GM18511 (cell line): Measurements from ENCODE around the gene FGFR3.

Experiments
- ATAC-seq: cut with Tn5 transposase; IDR thresholded peaks from one replicate; pipeline ENCODE4 v1.9.1; 2021; ENCODE audit warnings: mild to moderate bottlenecking, moderate library complexity; ENCODE audit not compliant: unreplicated experiment

Gene FGFR3

DNA sequence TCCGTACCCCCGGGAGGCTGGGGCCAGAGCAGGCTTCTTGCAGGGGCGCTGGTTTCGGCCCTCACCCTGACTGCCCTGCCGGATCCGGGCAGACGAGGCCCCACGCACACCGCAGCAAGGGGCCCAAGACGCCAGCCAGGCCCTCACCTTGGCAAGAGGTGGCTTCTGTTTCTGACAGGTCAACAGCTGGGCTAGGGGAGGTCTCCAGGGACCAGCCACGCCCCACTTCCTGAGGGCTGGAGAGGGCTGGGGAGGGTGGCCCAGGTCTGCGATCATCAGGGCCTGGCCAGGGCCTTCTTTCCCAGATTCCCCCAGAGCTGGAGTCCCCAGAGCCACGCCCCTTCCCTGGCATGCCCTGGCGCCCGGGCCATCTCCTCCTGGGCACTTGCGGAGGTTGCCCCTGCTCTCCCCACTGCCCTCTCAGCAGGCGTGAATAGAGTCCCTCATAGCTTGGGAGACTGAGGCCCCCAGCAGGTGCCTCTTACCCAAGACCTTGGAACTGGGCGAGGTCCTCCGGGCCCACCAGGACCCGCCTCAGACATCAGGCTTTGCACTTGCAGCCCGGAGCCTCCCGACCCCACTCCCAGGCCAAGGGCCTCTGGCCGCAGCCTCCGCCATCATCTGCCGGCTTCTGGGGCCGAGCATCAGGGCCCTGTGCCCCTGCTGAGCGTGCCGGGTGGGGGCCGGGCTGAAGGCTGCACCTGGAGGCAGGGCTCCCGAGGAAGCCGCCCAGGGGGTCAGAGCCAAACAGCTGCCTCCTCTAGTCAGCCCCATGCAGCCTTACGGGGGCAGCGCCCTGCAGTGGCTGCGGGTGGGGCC is 6.3 kb upstream of the FGFR3 start:
- no peak for ATAC-seq

DNA sequence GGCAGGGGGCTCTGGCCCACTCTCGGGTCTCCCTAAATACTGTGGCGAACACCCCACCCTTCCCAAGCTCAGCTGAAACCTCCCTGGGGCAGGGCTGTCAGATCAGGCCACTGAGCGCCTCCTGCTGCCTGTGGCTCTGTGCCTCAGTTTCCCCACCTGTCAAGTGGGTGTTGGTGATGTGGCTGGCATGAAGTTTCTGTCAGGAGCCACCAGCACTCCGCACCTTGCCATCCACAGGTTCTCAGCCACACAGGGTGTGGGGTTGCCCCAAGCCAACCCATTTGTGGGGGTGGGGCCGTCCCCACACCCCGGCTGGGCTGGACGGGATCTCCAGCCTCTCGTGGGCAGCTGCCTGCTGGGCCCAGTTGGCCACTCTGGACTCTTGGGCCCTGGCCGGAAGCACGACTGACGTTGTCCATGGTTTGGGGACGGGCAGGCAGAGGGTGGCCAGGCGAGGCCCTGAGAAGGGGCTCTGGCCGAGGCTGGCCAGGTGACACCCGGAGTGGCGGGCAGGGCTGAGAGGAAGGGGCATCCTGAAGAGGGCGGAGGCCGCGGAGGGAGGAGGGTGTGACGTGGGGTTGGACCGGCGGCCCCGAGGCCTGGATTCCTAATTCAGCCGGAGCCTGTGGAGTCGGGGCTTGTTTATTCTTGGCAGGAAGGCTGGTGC is 5.5 kb upstream of the FGFR3 start:
- ATAC-seq, result no peak

DNA sequence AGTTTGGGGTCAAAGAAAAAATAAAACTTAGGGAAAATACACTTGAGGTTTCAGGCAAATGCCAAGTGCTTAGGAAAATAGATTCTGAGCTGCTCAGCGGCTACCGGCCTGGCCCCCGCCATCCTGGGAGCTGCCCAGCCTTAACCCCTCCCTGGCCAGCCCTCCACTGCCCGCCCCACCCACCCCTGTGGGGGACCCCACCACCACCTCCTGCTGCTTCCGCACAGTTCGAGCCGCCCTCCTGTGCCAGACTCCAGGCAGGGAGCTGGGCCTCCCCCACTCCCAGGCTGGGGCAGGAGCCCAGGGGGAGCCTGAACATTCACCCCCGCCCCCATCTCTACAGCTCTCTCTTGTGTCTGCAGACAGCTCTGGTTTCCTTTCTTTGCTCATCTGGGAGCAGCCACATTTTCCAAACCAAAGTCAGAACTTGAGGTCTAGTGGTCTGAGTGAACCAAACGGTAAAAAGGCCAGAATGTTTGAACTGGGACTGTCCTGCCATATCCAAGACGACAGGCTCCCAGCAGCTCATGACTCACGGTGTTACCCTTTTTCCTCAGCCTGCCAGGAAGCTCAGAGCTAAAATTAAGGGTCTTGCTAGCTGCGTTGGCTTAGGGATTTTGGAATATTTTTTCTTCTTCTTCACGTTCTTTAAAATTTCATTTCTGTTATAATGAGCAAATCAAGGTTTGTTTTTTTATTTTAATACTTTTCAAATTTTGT is 4.7 kb upstream of the FGFR3 start:
- ATAC-seq, result no peak

DNA sequence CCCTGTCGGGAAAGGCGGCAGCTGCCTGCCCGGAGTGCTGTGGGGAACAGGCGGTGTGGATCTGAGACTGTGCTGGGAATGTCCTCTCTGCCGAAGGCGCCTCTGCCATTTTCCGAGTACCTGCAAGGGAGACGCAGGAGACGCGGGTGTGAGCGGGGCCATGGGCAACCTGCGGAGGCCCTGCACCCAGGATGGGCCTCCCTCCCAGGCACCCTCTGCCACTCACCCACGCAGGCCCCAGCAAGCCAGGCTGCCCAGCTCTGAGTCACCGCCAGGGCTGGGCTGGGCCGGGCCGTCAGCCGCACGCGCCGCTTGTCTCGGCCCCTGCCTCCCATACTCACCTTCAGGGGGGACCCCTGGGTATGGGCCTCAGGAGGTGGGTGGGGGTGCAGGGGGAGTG is 3.5 kb upstream of the FGFR3 start:
- ATAC-seq, result no peak

DNA sequence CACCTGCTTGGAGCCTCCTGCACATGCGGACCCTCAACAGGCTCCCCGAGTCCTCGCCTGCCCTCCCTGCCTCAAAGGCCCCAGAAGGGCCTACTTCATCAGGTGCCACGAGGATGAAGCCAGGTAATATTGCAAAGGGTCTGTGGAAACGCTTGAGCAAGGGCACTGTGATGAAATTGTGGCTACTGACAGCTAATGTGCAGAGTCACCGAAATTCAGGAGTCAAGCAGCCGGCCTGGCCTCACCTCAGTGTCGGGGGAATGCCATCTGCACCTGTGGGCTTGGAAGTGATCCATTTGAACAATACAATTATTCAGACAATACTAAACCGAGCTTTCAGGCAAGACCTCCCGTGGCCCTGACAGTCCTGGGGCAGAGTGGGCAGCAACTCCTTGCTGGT is 3.1 kb upstream of the FGFR3 start:
- ATAC-seq, result no peak

DNA sequence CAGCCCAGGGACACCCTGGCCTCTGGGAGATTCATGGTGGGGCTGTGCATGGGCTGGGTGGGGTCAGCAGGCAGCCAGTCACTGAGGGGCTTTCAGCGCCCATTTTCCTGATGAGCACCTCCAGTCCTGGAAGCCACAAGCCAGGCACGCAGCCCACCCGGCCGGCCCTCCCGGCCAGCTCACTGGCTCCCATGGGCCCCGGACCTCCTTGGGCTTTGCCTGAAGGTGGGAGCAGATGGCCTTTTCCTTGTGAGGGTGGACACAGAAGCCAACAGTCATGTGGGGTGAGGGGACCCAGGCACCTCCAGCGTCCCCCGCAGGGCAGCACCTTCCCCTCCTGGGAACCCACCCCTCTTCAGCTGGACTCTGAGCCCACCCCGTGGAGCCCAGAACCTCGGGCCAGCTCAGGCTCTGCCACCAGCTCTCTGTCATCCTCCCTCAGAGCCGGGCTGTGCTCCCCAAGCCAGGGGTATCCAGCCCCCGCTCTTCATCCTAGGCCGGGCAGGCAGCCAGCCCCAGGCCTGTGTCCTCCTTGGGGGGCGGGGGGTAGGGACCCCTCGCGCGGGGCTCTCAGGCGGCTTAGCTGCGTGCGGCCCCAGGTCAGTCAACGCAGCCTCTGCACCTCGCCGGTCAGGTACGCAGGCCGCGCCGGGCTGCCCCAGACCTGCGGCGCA is 798 bp upstream of the FGFR3 start:
- no peak for ATAC-seq

DNA sequence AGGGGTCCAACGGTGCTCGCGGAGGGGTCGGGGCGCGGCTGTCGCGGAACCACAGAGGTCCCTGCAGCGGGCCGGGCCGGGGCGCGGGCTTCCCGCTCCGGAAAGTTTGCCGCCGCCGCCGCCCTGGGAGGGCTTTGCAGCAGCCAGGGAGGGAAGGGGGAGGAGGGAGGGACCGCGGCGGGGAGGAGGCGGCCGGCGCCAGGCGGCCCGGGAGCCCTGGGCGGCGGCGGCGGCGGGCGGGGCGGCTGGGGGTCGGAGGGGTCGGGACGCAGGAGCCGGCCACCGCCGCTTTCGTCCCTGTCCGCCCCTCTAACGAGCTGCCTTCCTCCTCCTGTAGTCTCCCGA is 375 bp downstream of the FGFR3 start:
- peak; percentile 34 for ATAC-seq

DNA sequence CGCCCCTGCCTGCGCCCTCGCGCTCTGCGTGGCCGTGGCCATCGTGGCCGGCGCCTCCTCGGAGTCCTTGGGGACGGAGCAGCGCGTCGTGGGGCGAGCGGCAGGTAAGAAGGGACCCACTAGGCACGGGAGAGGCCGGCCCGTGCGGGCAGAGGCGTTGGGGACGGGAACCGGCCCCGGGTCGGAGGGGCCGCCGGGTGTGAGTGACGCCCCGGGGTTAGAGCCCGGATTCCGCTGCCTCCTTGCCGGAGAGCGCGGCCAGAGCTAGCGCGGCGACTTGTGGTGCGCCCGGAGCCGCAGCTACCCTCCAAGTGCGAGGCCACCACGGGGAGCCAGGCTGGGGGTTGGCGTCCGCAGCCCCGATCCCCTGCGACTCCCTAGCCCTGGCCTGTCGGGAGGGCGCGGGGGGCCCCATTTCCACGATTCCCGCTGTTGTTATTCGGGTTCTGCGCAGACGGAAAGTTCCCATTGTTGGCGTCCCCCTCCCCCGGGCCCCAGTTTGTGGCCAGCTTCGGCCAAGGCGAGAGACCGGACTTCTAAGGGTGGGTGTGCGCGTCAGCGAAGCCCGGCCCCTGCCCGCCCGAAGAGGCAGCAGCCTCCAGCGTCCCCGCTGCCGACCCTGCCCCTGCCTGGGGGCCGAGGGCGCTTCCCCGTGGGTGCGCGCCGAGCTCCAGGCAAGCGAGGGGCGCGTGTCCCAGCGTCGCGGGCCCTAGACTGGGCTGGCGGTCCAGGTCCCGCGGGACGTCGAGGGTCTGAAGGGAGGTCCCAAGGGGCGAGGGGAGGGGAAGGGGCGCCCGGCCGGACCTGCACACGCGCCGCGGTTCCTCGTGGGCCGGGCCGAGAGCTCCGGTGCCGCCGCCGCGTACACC is 1.1 kb downstream of the FGFR3 start:
- peak; percentile 11 for ATAC-seq

DNA sequence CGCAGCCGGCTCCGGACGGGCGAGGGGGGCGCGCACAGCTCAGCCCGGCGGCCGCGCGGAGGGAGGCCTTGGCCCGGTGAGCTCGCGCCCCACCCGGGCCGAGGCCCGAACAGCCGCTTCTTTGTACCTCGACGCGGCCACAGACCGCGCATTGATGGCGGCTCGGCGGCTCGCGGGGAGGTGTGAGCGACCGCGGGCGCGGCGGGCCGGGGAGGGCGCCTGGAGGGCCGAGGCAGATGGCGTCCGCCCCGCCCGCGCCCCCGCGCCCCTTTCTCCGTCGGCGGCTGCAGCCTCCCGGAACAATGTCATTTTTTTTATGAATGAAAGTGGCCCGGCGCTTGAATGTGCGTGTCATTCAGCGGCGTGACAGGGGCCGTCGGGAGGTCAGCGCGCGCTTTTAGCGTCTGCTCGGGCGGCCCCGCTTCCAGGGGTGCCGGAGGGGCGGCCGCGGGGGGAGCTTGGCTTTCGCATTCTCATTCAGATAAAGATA is 1.8 kb downstream of the FGFR3 start:
- no peak for ATAC-seq

DNA sequence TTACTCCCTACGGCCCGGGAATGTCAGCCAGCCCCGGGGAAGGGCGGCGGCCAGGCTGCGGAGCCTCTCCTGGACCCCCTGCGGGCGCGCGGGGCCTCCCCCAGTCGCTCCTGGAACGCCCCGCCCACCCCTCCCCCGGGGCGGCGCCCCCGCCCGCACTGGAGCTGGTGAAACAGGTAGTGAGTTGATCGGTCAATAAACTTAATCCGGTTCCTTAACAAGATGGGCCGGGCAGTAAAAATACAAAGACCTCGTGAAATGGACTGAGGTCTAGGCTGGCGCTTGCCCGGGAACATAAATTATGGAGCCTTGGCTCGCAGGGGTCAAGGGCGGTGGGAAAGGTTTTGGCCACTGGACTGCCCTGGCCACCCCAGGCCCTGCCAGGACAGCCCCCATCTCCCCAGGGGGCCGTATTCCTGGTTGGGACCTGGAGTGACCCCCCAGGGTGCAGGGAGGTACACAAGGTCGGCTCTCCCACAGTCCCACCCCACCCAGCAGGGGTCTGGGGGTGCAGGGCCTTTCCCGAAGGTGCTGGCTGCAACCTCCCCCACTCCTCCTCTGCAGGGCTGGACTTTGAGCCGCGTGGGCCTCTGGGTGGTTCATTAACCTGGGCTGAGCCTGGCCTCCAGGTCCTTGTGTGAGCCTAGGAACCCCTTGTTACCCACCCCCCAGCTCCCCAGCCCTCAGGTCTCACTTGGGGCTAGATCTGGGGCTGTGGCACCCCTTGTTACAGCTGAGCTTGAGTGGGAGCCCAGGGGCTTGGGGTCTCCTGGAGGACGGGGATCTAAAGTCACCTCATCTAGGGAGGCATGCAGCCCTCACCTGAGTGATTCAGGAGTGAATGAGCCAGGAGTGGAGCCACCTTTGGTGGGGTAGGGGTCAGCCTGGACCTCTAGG is 2.5 kb downstream of the FGFR3 start:
- ATAC-seq, result no peak

DNA sequence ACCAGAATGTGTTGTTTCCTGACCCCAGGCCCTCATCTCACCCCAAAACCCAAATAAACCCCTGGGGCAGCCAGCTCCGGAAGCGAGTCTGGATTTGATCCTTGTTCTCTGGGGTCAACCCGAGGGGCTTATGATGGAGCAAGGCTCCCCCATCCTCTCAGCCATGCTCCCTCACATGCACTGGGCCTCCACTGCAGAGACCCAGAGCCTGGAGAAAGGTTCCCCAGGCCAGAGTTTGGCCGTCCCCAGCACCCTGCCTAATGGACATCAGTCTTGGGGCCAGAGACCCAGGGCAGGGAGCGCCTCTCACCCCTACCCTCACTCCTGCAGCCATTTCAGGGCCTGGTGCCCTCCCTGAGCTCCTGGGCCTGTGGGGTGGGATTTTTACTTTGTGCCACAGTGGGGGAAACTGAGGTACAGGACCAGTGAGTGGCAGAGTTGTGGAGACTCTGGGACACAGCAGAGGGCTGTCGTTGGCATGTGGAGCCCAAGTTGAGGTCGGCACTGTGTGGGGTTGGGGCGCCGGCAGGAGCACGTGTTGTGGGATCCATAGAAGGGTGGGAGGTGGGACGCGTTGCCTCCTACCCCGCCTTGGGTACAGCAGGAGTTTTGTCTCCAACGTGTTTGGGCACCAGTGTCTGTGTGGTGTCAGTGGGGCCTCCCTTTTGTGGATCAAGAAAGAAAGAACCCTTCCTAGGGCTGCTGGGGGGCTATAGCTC is 3.6 kb downstream of the FGFR3 start:
- ATAC-seq, result no peak

DNA sequence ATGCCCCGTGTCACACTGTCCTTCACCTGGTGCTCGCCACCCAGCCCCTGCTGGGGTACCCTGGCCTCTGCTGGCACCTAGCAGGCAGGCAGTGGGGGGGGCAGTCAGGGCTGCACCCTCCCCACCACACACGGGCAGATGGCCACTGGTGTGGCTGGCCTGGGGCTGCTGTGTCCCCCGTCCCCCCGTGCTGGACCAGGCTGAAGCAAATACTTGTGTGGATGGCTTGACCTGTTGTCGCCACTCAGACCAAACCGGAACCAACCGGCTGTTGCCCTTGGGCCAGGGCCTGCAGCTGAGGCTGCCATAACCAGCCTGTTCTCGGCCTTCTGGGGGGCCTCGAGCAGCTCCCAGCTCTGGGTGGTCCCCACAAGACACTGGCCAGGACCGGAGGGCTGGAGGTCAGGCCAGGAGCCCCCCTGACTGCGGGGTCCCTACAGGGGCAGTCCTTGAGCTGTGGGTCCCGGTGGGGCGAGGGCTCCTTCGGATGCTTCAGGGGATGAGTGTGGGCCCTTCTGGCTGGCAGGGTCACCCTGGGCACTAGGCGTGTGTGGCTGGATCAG is 4.3 kb downstream of the FGFR3 start:
- ATAC-seq, result no peak

DNA sequence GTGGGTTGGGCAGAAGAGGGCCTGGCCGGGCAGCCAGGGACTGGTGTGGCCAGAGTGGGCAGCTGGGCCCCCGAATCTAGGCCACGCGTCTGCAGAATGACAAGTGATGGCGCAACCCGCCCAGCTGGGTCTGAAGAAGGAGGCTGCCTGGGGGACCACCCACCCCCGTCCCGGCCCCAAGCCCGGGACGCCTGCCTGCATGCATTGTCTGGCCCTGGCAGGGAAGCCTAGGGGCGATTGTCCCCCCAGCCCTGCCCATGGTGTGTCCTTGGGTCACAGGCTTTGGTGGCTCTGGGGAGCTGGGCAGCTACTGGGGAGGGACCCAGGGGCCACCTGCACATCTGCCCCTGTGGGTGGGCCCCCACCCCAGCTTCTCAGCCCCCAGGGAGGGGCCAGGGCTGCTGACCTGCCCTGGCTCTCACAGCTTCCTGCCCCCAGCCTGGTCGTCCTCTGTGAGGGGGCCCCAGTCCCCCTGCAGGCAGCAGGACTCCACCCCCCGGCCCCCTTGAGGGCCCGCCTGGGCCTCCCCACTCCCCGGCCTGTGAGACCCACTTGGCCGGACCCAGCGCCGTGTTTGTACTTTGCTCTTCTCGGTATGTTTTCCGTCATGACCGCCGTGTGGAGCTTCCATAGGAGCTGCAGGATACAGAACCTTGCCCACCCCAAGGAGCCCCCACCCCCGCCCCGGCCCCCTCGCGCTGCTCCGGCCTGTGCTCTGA is 4.9 kb downstream of the FGFR3 start:
- ATAC-seq, result no peak

DNA sequence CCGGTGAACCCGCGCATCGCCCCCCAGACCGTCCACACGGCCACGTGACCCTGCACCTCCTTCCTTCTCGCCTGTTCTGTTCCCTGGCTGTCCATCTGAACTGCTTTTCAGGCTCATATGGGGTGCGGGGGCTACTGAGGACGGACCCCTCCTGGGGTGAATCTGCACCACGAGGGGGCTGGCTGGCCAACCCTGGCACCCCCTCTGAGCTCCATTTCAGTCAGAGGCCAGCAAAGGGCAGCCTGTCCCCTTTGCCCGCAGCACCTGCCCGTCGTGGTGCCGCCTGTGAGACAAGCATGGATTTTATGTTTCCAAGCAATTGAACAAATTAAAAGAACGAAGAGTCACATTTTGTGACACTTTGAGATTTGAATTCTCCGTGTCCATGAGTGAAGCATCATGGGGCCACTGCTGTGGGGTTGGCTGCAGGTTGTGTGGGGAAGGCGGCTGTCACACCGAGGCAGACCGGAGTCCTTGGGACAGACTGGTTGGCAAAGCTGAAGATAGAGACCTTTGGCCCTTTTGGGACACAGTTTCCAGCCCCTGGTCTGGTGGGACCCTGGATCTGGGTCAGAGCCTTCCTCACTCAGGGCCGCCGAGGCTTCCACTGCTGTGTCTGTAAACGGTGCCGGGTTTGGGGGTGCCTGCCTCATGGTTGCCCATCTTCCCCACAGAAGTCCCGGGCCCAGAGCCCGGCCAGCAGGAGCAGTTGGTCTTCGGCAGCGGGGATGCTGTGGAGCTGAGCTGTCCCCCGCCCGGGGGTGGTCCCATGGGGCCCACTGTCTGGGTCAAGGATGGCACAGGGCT is 5.7 kb downstream of the FGFR3 start:
- ATAC-seq, result no peak

DNA sequence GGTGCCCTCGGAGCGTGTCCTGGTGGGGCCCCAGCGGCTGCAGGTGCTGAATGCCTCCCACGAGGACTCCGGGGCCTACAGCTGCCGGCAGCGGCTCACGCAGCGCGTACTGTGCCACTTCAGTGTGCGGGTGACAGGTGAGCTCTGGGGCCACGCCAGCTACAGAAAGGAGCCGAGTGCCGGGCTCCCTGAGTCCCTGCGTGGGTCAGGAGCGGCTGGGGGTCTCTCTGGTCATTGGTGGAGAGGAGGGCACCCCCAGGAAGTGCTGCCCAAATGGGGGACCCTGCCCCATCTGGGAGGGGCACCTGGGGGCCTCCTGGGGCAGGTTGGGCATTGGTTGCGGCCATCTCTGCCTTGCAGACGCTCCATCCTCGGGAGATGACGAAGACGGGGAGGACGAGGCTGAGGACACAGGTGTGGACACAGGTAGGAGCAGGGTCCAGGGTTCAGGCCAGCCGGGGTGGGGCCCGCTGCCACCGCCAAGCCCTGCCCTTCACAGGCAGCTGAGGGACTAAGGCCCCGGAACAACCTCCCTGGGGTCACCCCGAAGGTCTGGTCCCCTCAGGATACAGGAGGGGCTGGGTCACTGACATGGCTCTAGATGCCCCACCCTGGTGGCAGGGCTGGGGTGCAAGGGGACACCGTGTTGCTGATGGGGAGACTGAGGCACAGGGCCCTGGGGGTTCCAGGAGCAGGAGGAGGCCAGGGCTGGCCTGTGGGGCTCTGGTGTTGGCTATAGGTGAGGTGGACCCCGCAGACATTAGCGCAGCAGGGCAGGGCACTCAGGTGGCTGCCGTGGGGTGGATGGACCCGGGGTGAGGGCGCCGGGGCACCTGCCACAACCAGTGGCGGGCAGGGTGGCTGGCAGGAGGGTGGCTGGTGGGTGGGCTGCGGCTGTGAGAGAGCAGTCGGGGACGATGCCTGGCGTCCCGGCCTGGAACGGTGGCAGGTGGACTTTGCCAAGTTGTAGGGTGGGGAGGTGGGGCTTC is 6.6 kb downstream of the FGFR3 start:
- no peak for ATAC-seq

DNA sequence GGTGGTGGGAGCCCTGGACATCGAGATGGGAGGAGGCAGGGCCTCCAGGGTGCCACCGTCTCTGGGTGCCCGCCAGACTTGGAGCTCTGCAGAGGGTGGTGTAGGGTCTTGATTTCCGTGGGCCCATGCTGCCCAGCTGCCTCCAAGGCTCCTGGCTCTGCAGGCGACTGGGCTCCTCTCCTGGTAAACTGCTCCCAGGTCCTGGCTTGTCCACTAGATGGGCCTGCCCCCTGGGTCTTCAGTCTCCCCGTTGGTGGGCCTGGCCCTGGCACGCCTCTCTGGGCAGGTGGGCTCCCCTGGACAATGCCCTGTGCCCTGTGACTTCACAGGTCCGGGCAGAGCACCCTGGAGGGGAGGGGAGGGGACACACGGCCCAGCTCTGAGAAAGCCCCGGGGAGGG is 7.7 kb downstream of the FGFR3 start:
- no peak for ATAC-seq
